Ishikawa (cell line): ENCODE measurements around the gene ANKHD1.

Experiments used
- CEBPB ChIP-seq: IDR thresholded peaks from 2 replicates; pipeline ENCODE4 v1.6.1; 2012
- CREB1 ChIP-seq: IDR thresholded peaks from 2 replicates; pipeline ENCODE4 v1.6.1; 2012; ENCODE audit warnings: low read depth
- EGR1 ChIP-seq: IDR thresholded peaks from 2 replicates; pipeline ENCODE4 v1.6.1; 2012
- EP300 ChIP-seq: IDR thresholded peaks from 2 replicates; pipeline ENCODE4 v1.6.1; 2012; ENCODE audit warnings: borderline replicate concordance
- FOXM1 ChIP-seq: IDR thresholded peaks from 2 replicates; pipeline ENCODE4 v1.6.1; 2012; ENCODE audit warnings: low read depth, borderline replicate concordance
- MAX ChIP-seq: IDR thresholded peaks from 2 replicates; pipeline ENCODE4 v1.6.1; 2012
- NFIC ChIP-seq: IDR thresholded peaks from 2 replicates; pipeline ENCODE4 v1.6.1; 2012
- RAD21 ChIP-seq: IDR thresholded peaks from 2 replicates; pipeline ENCODE4 v1.6.1; 2012; ENCODE audit warnings: low read depth
- REST ChIP-seq: IDR thresholded peaks from 2 replicates; pipeline ENCODE4 v1.6.1; 2012; ENCODE audit warnings: low read depth, mild to moderate bottlenecking
- TAF1 ChIP-seq: IDR thresholded peaks from 2 replicates; pipeline ENCODE4 v1.6.1; 2012; ENCODE audit warnings: low read depth, mild to moderate bottlenecking
- TCF12 ChIP-seq: IDR thresholded peaks from 2 replicates; pipeline ENCODE4 v1.6.1; 2012; ENCODE audit warnings: low read depth
- TEAD4 ChIP-seq: IDR thresholded peaks from 2 replicates; pipeline ENCODE4 v1.6.1; 2012
- USF1 ChIP-seq: IDR thresholded peaks from 2 replicates; pipeline ENCODE4 v1.6.1; 2012
- YY1 ChIP-seq: IDR thresholded peaks from 2 replicates; pipeline ENCODE4 v1.6.1; 2012; ENCODE audit warnings: low read depth
- ZBTB7A ChIP-seq: IDR thresholded peaks from 2 replicates; pipeline ENCODE4 v1.6.1; 2012; ENCODE audit warnings: low read depth

Gene ANKHD1

GRCh38 chr5:140481758-140482157 is 80.1 kb downstream of the ANKHD1 start:
- TF ChIP-seq RAD21 (no peak), TEAD4 (no peak), TCF12 (no peak), CREB1 (no peak), NFIC (no peak), TAF1 (no peak), FOXM1 (no peak), YY1 (no peak)

GRCh38 chr5:140483055-140483454 is 81.4 kb downstream of the ANKHD1 start:
- no peak for TF ChIP-seq EGR1
- TF ChIP-seq TCF12, result no peak
- TF ChIP-seq CREB1, result no peak
- TF ChIP-seq MAX, result no peak
- no peak for TF ChIP-seq TEAD4
- no peak for TF ChIP-seq USF1
- no peak for TF ChIP-seq YY1
- TF ChIP-seq EP300, result no peak
- no peak for TF ChIP-seq TAF1
- TF ChIP-seq FOXM1, result no peak
- TF ChIP-seq CEBPB, result no peak
- TF ChIP-seq REST, result no peak
- no peak for TF ChIP-seq ZBTB7A
- TF ChIP-seq RAD21, result no peak
- no peak for TF ChIP-seq NFIC

- TF ChIP-seq TAF1, result no peak
- no peak for TF ChIP-seq ZBTB7A
- TF ChIP-seq CEBPB, result no peak
- TF ChIP-seq USF1, result no peak
- TF ChIP-seq EGR1, result no peak
- TF ChIP-seq TEAD4, result no peak
- TF ChIP-seq TCF12, result no peak
- TF ChIP-seq CREB1, result no peak
- TF ChIP-seq YY1, result no peak
- TF ChIP-seq MAX, result no peak
- no peak for TF ChIP-seq RAD21
- TF ChIP-seq REST, result no peak
Observed at GRCh38 chr5:140488914-140489313, 87.3 kb downstream of the ANKHD1 start.

GRCh38 chr5:140497897-140498296 is 96.3 kb downstream of the ANKHD1 start:
- TF ChIP-seq RAD21 (no peak), REST (no peak), NFIC (no peak), TEAD4 (no peak), CEBPB (no peak), FOXM1 (no peak), ZBTB7A (no peak), USF1 (no peak), TCF12 (no peak), EP300 (no peak), CREB1 (no peak), YY1 (no peak), EGR1 (no peak), TAF1 (no peak)
